Gastrocnemius medialis (tissue), 4 donors: ENCODE measurements around the gene KLB. TPM values are rescaled to one million over a fixed set of nuclear protein-coding genes. Genes with fewer than 3 reads are reported as not detected.
"Not testable (repeated sequence)": the region's sequence is repeated elsewhere in the genome, so short reads cannot be mapped to it uniquely, and the experiment has no call there.

Experiments
- ATAC-seq, 2 donors: fragments of 150-250 bp; one replicate each; pipeline ENCODE4 v1.9.1; 2016
- DNase-seq, 2 donors: peaks; one replicate each; pipeline ENCODE4 v3.0.0-alpha.2; 2019
- H3K27ac ChIP-seq, 4 donors: fragments of 200-600 bp; sonication (generic); 1 replicate in 1 of 4; 2 replicates in 3 of 4; pipeline ENCODE4 v1.5.1; 2016 to 2018; ENCODE audit warnings: mild to moderate bottlenecking in 2 of 4, moderate library complexity in 1 of 4
- H3K27me3 ChIP-seq, 3 donors: fragments of 200-600 bp; sonication (generic) in 2 of 3; 1 replicate in 1 of 3; 2 replicates in 2 of 3; pipeline versions ENCODE4 v1.5.1 to v1.6.0; 2016 to 2019; ENCODE audit warnings: mild to moderate bottlenecking in 1 of 3, moderate library complexity in 1 of 3
- H3K36me3 ChIP-seq, 2 donors: fragments of 200-600 bp; sonication (generic) in 1 of 2; one replicate each; pipeline ENCODE4 v1.5.1; 2017 to 2018
- H3K4me1 ChIP-seq, 2 donors: fragments of 200-600 bp; sonication (generic) in 1 of 2; one replicate each; pipeline ENCODE4 v1.5.1; 2016 to 2017; ENCODE audit warnings: mild to moderate bottlenecking in 2 of 2
- H3K4me3 ChIP-seq, 4 donors: fragments of 200-600 bp; sonication (generic) in 3 of 4; 1 replicate in 1 of 4; 2 replicates in 3 of 4; pipeline ENCODE4 v1.5.1; 2016 to 2019; ENCODE audit warnings: mild to moderate bottlenecking in 2 of 4
- H3K9me3 ChIP-seq, 3 donors: fragments of 200-600 bp; sonication (generic) in 2 of 3; 1 replicate in 1 of 3; 2 replicates in 2 of 3; pipeline ENCODE4 v1.5.1; 2016 to 2019
- POLR2A ChIP-seq, 2 donors: fragments of 450-650 bp; IDR thresholded peaks; one replicate each; pipeline ENCODE4 v1.6.1; 2017; ENCODE audit warnings: antibody characterized with exemption in 2 of 2, mild to moderate bottlenecking in 2 of 2, moderate library complexity in 2 of 2
- in situ Hi-C, 4 donors: fragments of 200-750 bp; cut with MboI; loops; one replicate each; pipeline versions ENCODE4 v1.15.0 to v1.8.0; 2017; ENCODE audit warnings: low sequenced_read_pairs in 4 of 4
- intact Hi-C: fragments of 100-400 bp; cut with DNase I; formaldehyde crosslinking; loops from one replicate; pipeline ENCODE4 v1.15.1; 2023; ENCODE audit warnings: low total_unique reads
- total RNA-seq, 4 donors: library from RNA; depleted of rRNA; stranded (reverse); fragments of >200 nt; gene quantifications; one replicate each; pipeline versions ENCODE4 v1.1.0 to v1.2.3, GENCODE V29; 2016
- TF ChIP-seq, protein P1 (sequence below), 5 experiments: fragments of 450-650 bp in 3 of 5; fragments of 200-600 bp in 2 of 5; sonication (generic) in 2 of 5; IDR thresholded peaks in 4 of 5; conservative IDR thresholded peaks in 1 of 5; 1 replicate in 4 of 5; 2 replicates in 1 of 5; pipeline ENCODE4 v1.5.1; 2016 to 2019; ENCODE audit warnings: antibody characterized with exemption in 5 of 5, mild to moderate bottlenecking in 3 of 5, moderate library complexity in 3 of 5

Gene KLB
- under 1 TPM in 1 of 4 donors, not detected in 3; 0.13 TPM for total RNA-seq

DNA sequence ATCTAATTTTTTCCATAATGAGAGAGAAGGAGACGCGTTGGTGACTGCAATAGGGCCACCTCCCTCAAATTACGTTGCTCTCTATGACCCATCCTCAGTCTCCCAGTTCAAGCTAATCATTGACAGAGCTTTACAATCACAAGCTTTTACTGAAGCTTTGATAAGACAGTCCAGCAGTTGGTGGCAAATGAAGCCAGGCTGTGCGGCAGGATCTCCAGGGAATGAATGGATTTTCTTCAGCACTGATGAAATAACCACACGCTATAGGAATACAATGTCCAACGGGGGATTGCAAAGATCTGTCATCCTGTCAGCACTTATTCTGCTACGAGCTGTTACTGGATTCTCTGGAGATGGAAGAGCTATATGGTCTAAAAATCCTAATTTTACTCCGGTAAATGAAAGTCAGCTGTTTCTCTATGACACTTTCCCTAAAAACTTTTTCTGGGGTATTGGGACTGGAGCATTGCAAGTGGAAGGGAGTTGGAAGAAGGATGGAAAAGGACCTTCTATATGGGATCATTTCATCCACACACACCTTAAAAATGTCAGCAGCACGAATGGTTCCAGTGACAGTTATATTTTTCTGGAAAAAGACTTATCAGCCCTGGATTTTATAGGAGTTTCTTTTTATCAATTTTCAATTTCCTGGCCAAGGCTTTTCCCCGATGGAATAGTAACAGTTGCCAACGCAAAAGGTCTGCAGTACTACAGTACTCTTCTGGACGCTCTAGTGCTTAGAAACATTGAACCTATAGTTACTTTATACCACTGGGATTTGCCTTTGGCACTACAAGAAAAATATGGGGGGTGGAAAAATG, at the start of gene KLB:
KLB (plus strand) TSS at position 168 of the 821 bp plus-strand sequence; CDS start at position 188, 20 bp downstream.
- in situ Hi-C loops (no loop called here), intact Hi-C loops (no loop called here)
- DNase-seq (no peak), ATAC-seq (no peak)
- TF ChIP-seq, protein P1, sequence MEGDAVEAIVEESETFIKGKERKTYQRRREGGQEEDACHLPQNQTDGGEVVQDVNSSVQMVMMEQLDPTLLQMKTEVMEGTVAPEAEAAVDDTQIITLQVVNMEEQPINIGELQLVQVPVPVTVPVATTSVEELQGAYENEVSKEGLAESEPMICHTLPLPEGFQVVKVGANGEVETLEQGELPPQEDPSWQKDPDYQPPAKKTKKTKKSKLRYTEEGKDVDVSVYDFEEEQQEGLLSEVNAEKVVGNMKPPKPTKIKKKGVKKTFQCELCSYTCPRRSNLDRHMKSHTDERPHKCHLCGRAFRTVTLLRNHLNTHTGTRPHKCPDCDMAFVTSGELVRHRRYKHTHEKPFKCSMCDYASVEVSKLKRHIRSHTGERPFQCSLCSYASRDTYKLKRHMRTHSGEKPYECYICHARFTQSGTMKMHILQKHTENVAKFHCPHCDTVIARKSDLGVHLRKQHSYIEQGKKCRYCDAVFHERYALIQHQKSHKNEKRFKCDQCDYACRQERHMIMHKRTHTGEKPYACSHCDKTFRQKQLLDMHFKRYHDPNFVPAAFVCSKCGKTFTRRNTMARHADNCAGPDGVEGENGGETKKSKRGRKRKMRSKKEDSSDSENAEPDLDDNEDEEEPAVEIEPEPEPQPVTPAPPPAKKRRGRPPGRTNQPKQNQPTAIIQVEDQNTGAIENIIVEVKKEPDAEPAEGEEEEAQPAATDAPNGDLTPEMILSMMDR (IDR thresholded peaks at IDR 0.05 in 4 of 5, conservative IDR thresholded peaks at IDR 0.05 in 1 of 5) = no peak
- TF ChIP-seq POLR2A (IDR thresholded peaks at IDR 0.05) = no peak
- Histone ChIP-seq H3K4me3 (no peak within 1 kb of the TSS), H3K4me1 (no peaks in the 10 kb centered on the region), H3K27me3 (no peaks in the 10 kb centered on the region), H3K9me3 (no peaks in the 10 kb centered on the region), H3K36me3 (no peaks in the 10 kb centered on the region), H3K27ac (no peak within 1 kb of the TSS)

DNA sequence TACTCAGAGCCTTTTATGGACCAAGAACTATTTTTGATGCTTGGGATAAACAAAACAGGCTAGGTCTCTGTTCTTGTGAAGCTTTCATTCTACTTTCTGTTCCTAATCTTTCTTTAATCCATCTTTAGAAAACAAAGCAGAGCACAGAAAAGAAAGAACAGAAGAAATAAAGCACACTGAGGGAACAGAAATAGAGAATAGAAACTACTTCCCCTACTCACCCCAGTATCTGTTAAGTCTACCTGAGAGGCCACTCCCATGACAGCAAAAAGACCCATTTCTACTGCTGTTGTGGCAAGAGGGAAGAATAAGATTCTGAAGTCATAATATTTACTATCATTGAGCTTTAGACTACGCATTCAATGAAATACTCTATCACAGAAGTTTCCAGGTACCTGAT, 49.7 kb upstream of the KLB start:
- H3K27ac ChIP-seq = no peak overlapping the region
- H3K27me3 ChIP-seq = no peaks in the 10 kb centered on the region
- intact Hi-C loops (no loop called here), in situ Hi-C loops (no loop called here)
- H3K4me1 ChIP-seq = peaks cover 0 to 10% of the 10 kb centered on the region in 2 donors
- TF ChIP-seq, protein P1 (IDR thresholded peaks at IDR 0.05 in 4 of 5, conservative IDR thresholded peaks at IDR 0.05 in 1 of 5) = no peak
- TF ChIP-seq POLR2A (IDR thresholded peaks at IDR 0.05) = no peak
- no peaks in the 10 kb centered on the region for H3K36me3 ChIP-seq
- DNase-seq = no peak
- H3K9me3 ChIP-seq = no peaks in the 10 kb centered on the region
- no peak overlapping the region for H3K4me3 ChIP-seq
- ATAC-seq = no peak

DNA sequence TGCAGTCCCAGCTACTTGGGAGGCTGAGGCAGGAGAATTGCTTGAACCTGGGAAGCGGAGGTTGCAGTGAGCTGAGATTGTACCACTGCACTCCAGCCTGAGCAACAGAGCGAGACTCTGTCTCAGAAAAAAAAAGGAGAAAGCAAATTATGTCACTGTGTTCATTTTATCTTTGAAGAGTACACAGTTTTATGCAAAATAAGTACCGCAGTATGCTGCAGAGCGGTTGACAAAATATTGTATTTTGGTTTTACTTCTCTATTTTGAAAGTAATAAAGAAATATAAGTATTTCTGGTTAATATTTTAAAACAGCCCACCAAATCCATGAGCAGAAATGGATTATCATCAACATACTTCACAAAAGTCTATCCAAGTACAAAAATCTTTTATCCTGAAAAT, 46.1 kb upstream of the KLB start:
- H3K4me3 ChIP-seq, in situ Hi-C loops, H3K27ac ChIP-seq, H3K9me3 ChIP-seq, H3K27me3 ChIP-seq, DNase-seq, ATAC-seq, H3K36me3 ChIP-seq: not testable (repeated sequence)
- intact Hi-C loops = loop anchor here (10.0 kb wide), 2 partner anchors 164 to 274 kb away; partner anchors contain the start of genes SMIM14 and UGDH
- peaks cover 10 to 13% of the 10 kb centered on the region in 2 donors for H3K4me1 ChIP-seq

DNA sequence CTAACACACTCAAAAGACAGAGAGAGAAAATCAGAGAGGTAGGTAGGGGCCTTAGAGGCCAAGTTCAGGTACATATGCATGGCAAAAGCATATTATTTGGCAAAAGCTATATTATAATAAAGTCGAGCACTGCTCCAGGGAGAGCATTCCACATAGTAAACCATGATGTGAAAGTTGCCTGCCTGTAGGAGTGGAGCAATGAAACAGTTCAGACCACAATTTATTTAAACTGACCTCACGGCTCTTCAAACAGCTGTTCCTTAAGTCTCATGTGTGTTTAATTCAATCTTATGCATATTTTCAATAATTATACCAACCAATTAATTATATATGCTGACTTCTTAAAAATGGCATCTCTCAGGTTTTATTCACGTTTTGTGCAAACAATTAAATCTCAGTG, 43.9 kb upstream of the KLB start:
- in situ Hi-C loops (no loop called here), intact Hi-C loops (loop anchor here (10.0 kb wide), 2 partner anchors 162 to 272 kb away; partner anchors contain the start of genes SMIM14 and UGDH)
- H3K27me3 ChIP-seq = no peaks in the 10 kb centered on the region
- no peaks in the 10 kb centered on the region for H3K36me3 ChIP-seq
- TF ChIP-seq, protein P1 (IDR thresholded peaks at IDR 0.05 in 4 of 5, conservative IDR thresholded peaks at IDR 0.05 in 1 of 5) = no peak
- TF ChIP-seq POLR2A (IDR thresholded peaks at IDR 0.05) = no peak
- no peak overlapping the region for H3K4me3 ChIP-seq
- ATAC-seq (no peak), DNase-seq (no peak)
- peaks cover 10 to 16% of the 10 kb centered on the region in 2 donors for H3K4me1 ChIP-seq
- no peak overlapping the region for H3K27ac ChIP-seq
- no peaks in the 10 kb centered on the region for H3K9me3 ChIP-seq

DNA sequence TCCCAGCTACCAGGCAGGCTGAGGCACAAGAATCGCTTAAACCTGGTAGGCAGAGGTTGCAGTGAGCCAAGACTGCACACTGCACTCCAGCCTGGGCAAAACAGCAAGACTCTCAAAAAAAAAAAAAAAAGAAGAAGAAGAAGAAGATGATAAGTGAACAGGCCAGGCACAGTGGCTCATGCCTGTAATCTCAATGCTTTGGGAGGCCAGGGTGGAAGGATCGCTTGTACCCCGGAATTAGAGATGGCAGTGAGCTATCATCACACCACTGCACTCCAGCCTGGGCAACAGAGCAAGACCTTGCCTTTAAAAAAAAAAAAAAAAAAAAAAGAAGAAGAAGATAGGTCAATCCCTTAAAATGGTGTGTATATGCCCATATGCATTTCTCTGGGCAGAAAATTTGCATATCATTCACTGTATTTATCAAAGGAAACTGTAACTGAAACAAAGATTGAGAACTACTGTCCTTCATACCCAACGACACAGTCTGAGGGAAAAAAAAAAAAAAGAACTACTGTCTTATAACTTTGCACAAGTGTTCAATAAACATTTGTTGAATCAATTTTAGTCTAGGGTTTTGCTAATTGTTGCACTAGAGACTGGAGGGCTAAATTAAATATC, 42.8 kb upstream of the KLB start:
- DNase-seq (no peak), ATAC-seq (no peak)
- H3K4me1 ChIP-seq = peaks cover 10 to 16% of the 10 kb centered on the region in 2 donors
- no peaks in the 10 kb centered on the region for H3K36me3 ChIP-seq
- intact Hi-C loops = loop anchor here (10.0 kb wide), 2 partner anchors 161 to 271 kb away; partner anchors contain the start of genes SMIM14 and UGDH
- H3K9me3 ChIP-seq = no peaks in the 10 kb centered on the region
- H3K27me3 ChIP-seq = no peaks in the 10 kb centered on the region
- H3K27ac ChIP-seq = no peak overlapping the region
- in situ Hi-C loops = no loop called here
- TF ChIP-seq, protein P1 (IDR thresholded peaks at IDR 0.05 in 4 of 5, conservative IDR thresholded peaks at IDR 0.05 in 1 of 5) = no peak
- no peak for TF ChIP-seq POLR2A (IDR thresholded peaks at IDR 0.05)
- no peak overlapping the region for H3K4me3 ChIP-seq
